Fibroblast of skin of left biceps (primary cell): ENCODE results near the gene ZDHHC8.

ENCODE experiments used
- DNase-seq, 2 experiments: peaks; one replicate each; pipeline ENCODE4 v3.0.0-alpha.2; 2013; ENCODE audit warnings: low read depth in 2 of 2

The ZDHHC8 gene

GRCh38 chr22:20192972-20193760 is 61.6 kb downstream of the ZDHHC8 start:
- DNase-seq = no peak

GRCh38 chr22:20193761-20194494 is 62.3 kb downstream of the ZDHHC8 start:
- no peak for DNase-seq

- no peak for DNase-seq
Observed at GRCh38 chr22:20194681-20195593, 63.3 kb downstream of the ZDHHC8 start.

DNA sequence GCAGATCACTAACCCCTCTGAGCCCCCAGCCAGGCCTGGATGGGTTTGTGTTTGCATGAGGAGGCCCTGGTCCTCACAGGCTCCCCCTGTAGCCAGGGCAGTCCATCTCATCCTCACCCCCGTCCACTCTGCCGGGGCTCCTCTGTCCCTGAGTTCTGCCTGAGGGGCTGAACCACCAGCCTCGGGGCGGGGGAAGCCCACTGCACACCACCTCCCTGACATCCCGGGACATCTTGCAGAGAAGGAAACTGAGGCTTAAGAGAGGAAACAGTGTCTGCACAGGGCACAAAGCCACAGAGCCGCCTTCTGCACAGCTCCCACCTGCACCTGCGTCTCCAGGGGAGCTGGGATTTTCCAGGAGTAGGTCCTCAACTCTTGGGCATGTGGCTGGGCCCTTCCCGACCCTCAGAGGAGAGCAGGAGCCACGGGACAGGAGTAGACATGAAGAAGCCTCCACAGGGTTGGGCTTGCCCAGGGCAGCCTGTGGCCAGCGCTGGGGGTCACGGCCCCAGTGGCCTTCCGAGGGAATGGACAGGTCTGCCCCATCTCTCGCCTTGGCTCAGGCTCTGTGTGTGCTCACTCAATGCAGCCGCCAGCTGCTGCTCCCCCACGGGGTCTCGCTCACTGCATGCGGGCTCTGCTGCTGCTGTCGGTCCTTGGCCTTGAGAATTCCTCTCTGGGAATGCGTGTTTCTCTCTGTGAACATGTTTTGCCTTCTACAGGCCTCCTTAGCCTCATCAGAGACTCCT is 64.7 kb downstream of the ZDHHC8 start:
- DNase-seq = no peak
